HepG2 (cell line): ENCODE measurements around the gene MIER2. TPM values are rescaled to one million over a fixed set of nuclear protein-coding genes. Genes with fewer than 3 reads are reported as not detected.

ENCODE experiments used
- CBFB ChIP-seq: sonication (generic); formaldehyde crosslinking; IDR thresholded peaks from 2 replicates; pipeline ENCODE4 v1.4.0; 2020; ENCODE audit warnings: missing genetic modification reagents
- EHMT2 ChIP-seq: fragments of 200-600 bp; sonication (generic); IDR thresholded peaks from 2 replicates; pipeline ENCODE4 v1.7.0; 2017; ENCODE audit warnings: antibody characterized with exemption, low read depth, low read length, borderline replicate concordance
- ELF3 ChIP-seq: IDR thresholded peaks from 2 replicates; pipeline ENCODE4 v1.6.1; 2016; ENCODE audit warnings: missing genetic modification reagents, missing compliant biosample characterization
- GPN1 ChIP-seq: sonication (generic); formaldehyde crosslinking; IDR thresholded peaks from 2 replicates; pipeline ENCODE4 v1.5.1; 2020; ENCODE audit warnings: missing genetic modification reagents, borderline replicate concordance
- GRHL1 ChIP-seq: sonication (generic); formaldehyde crosslinking; conservative IDR thresholded peaks from 2 replicates; pipeline ENCODE4 v1.8.0; 2022; ENCODE audit warnings: missing genetic modification reagents
- GZF1 ChIP-seq: sonication (generic); formaldehyde crosslinking; IDR thresholded peaks from 2 replicates; pipeline ENCODE4 v1.5.1; 2020; ENCODE audit warnings: mild to moderate bottlenecking, missing genetic modification reagents
- HIVEP1 ChIP-seq: sonication (generic); formaldehyde crosslinking; IDR thresholded peaks from 2 replicates; pipeline ENCODE4 v1.4.0; 2020; ENCODE audit warnings: mild to moderate bottlenecking, missing genetic modification reagents
- MBNL3 ChIP-seq: fragments of 250-450 bp; sonication (Bioruptor Pico); conservative IDR thresholded peaks from 2 replicates; pipeline ENCODE4 v1.8.0; 2022; ENCODE audit warnings: mild to moderate bottlenecking, inconsistent platforms
- MTERF4 ChIP-seq: sonication (generic); formaldehyde crosslinking; IDR thresholded peaks from 2 replicates; pipeline ENCODE4 v1.8.0; 2023; ENCODE audit warnings: mild to moderate bottlenecking, missing genetic modification reagents
- NFATC3 ChIP-seq: sonication (generic); formaldehyde crosslinking; IDR thresholded peaks from 2 replicates; pipeline ENCODE4 v1.5.1; 2020; ENCODE audit warnings: mild to moderate bottlenecking, missing genetic modification reagents
- PRDM4 ChIP-seq: sonication (generic); formaldehyde crosslinking; IDR thresholded peaks from 2 replicates; pipeline ENCODE4 v1.9.0; 2021; ENCODE audit warnings: missing genetic modification reagents, borderline replicate concordance
- REST ChIP-seq, 2 experiments: IDR thresholded peaks; 2 replicates each; pipeline ENCODE4 v1.6.1; 2011 to 2012; ENCODE audit warnings: low read length in 2 of 2, borderline replicate concordance in 1 of 2, low read depth in 1 of 2, mild to moderate bottlenecking in 1 of 2, moderate library complexity in 1 of 2
- SMAD9 ChIP-seq: sonication (generic); formaldehyde crosslinking; IDR thresholded peaks from 2 replicates; pipeline ENCODE4 v1.5.1; 2020; ENCODE audit warnings: mild to moderate bottlenecking, missing genetic modification reagents
- ZNF253 ChIP-seq: sonication (generic); formaldehyde crosslinking; IDR thresholded peaks from 2 replicates; pipeline ENCODE4 v1.8.0; 2022; ENCODE audit warnings: mild to moderate bottlenecking, missing genetic modification reagents, borderline replicate concordance
- ZNF740 ChIP-seq: sonication (generic); formaldehyde crosslinking; IDR thresholded peaks from 2 replicates; pipeline ENCODE4 v1.4.0; 2020; ENCODE audit warnings: missing genetic modification reagents
- ZNF766 ChIP-seq: sonication (generic); formaldehyde crosslinking; IDR thresholded peaks from 2 replicates; pipeline ENCODE4 v1.5.0; 2020; ENCODE audit warnings: missing genetic modification reagents, borderline replicate concordance
- ZXDC ChIP-seq: sonication (generic); formaldehyde crosslinking; IDR thresholded peaks from 2 replicates; pipeline ENCODE4 v1.5.0; 2020; ENCODE audit warnings: mild to moderate bottlenecking, missing genetic modification reagents
- polyA plus RNA-seq, 8 experiments: library from polyadenylated mRNA; depleted of rRNA in 3 of 8; stranded (reverse) in 7 of 8; unstranded in 1 of 8; fragments of >200 nt; fragmentation: Illumina TruSeq in 4 of 8; extraction: Trizol in 4 of 8; gene quantifications; 2 replicates each; pipeline versions ENCODE4 v1.2.1 to v1.2.3, GENCODE V29; 2011 to 2016; ENCODE audit warnings: low read depth in 4 of 8, missing spikeins in 1 of 8, mixed read lengths in 1 of 8; ENCODE audit not compliant: insufficient read depth in 1 of 8
- total RNA-seq, 5 experiments: library from RNA; depleted of rRNA; stranded (reverse); fragments of >200 nt; fragmentation: Illumina TruSeq; extraction: Trizol; gene quantifications; 2 replicates each; pipeline ENCODE4 v1.2.3, GENCODE V29; 2016; ENCODE audit warnings: low read depth in 1 of 5

MIER2 gene
- total and polyA plus RNA-seq, 2 of the 13 experiments (the other 11 are each of a cell fraction or from before 2014, with no cell fraction given): 9.6 to 25.7 TPM

- no peak for TF ChIP-seq ZXDC
- TF ChIP-seq ZNF253 (CRISPR knock-in tag): no peak
- no peak for TF ChIP-seq MTERF4 (CRISPR knock-in tag)
- TF ChIP-seq NFATC3: no peak
- TF ChIP-seq CBFB (CRISPR knock-in tag): no peak
- TF ChIP-seq MBNL3 (CRISPR knock-in tag): no peak
- no peak for TF ChIP-seq SMAD9 (CRISPR knock-in tag)
- no peak for TF ChIP-seq HIVEP1 (CRISPR knock-in tag)
- no peak for TF ChIP-seq GRHL1 (CRISPR knock-in tag)
- TF ChIP-seq ZNF766 (CRISPR knock-in tag): no peak
- TF ChIP-seq GPN1 (CRISPR knock-in tag): no peak
- peak; percentile 91 for TF ChIP-seq EHMT2
- no peak for TF ChIP-seq ZNF740
- TF ChIP-seq ELF3: 0 out of 2 replicates have a peak, but pooled peaks have one; percentile 14
- TF ChIP-seq PRDM4 (CRISPR knock-in tag): no peak
- no peak for TF ChIP-seq GZF1 (CRISPR knock-in tag)
- TF ChIP-seq REST (IDR thresholded peaks at IDR 0.05; ENCODE audit: borderline replicate concordance in 1 of 2, low read depth in 1 of 2, low read length in 2 of 2): peak; percentile 77 to 97
These were observed 66.9 kb downstream of the MIER2 start (continued) for GRCh38 chr19:277581-278165.
